D721Med (cell line): Measurements from ENCODE around the gene TBX3.

Experiments used
- DNase-seq: peaks from one replicate; pipeline ENCODE4 v3.0.0; 2011; ENCODE audit warnings: low spot score; ENCODE audit not compliant: insufficient read length
- FAIRE-seq: peaks from 2 replicates; lab custom pipeline; 2011; peaks lifted over from hg19 to GRCh38; lab: Jason Lieb, UNC
- CTCF ChIP-seq: IDR thresholded peaks from 2 replicates; pipeline ENCODE4 v1.5.1; 2012; ENCODE audit warnings: mild to moderate bottlenecking, control low read depth; ENCODE audit not compliant: insufficient read depth; ENCODE audit errors: missing control alignments

TBX3 gene

GRCh38 chr12:114670291-114670980 is 13.5 kb downstream of the TBX3 start:
- no peak for TF ChIP-seq CTCF
- no peak for DNase-seq
- no peak for FAIRE-seq

- DNase-seq = no peak
- no peak for FAIRE-seq
- TF ChIP-seq CTCF = no peak
Measured at GRCh38 chr12:114669401-114670290, 14.3 kb downstream of the TBX3 start.

DNA sequence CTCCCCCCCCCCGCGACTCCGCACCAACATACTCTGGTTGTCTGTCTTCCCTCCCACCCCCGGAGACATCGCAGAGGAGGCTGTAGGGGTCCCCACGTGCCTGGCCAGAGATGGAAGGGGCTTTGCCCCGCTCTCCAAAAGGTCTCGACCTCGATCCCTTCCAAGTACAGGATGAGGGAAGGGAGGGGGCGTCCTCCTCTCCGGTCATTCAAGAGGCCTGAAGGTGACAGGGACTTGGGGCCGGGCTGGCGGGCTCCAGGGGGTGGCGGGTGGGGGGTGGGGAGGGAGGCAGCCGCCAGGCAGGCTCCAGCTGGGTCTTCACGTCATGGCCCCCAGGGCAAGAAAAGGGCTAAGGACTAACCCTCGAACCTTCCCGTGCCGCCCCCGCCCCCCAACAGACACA is 15.1 kb downstream of the TBX3 start:
- TF ChIP-seq CTCF = no peak
- DNase-seq (no peak), FAIRE-seq (no peak)

GRCh38 chr12:114668151-114668885 is 15.7 kb downstream of the TBX3 start:
- FAIRE-seq (no peak), DNase-seq (peak; percentile 49)
- peak; percentile 54 for TF ChIP-seq CTCF

GRCh38 chr12:114667669-114668150 is 16.3 kb downstream of the TBX3 start:
- DNase-seq (no peak), FAIRE-seq (no peak)
- no peak for TF ChIP-seq CTCF

GRCh38 chr12:114666746-114667668 is 17.0 kb downstream of the TBX3 start:
- no peak for TF ChIP-seq CTCF
- no peak for DNase-seq
- no peak for FAIRE-seq
